ENCODE results near the gene CNKSR1. TPM values are rescaled to one million over a fixed set of nuclear protein-coding genes. Genes with fewer than 3 reads are reported as not detected.

CNKSR1 gene
- polyA plus RNA-seq, 3 donors, result 1.4 TPM; not detected in 2

DNA sequence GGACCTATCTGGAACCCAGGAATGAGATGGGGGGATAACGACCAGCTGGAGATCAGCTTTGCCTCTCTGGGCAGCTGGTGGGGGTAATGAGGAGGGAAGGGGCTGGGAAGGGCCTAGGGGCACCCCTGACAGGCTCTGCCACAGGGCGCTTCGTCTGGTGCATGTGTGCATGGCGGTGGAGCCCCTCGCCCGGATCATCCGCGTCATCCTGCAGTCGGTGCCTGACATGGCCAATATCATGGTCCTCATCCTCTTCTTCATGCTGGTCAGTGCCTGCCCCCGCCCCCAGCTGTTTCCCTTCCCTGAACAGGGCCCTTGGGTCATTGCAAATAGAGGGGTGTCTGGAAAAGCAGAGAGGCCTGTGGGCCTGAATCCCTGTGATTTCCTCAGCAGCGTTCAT is 20.5 kb downstream of the CNKSR1 start:
- H3K36me3 Mint-ChIP-seq, result no peaks in the 10 kb centered on the region
- no peak overlapping the region for H3K4me3 Mint-ChIP-seq
- H3K4me1 Mint-ChIP-seq, result peaks cover 13% of the 10 kb centered on the region
- peaks cover 11 to 15% (median 14%) of the 10 kb centered on the region in 3 donors for H3K27me3 Mint-ChIP-seq (ENCODE audit: low read depth in 3 of 3)
- no peaks in the 10 kb centered on the region for H3K27me3 ChIP-seq (ENCODE audit: control insufficient read depth in 2 of 2, insufficient read depth in 2 of 2, low read length in 2 of 2)
- H3K4me3 ChIP-seq (replicated peaks in 1 of 3; ENCODE audit: low read depth in 2 of 3, low read length in 3 of 3), result no peak overlapping the region
- H3K79me2 ChIP-seq (ENCODE audit: insufficient read depth, low read length), result no peaks in the 10 kb centered on the region
- H2AFZ ChIP-seq (ENCODE audit: insufficient read depth, low read depth, low read length, poor library complexity, severe bottlenecking), result no peak overlapping the region
- no peaks in the 10 kb centered on the region for H3K9me3 Mint-ChIP-seq
- no peak overlapping the region for H3K4me2 ChIP-seq (replicated peaks; ENCODE audit: extremely low read depth, low read length, poor library complexity, severe bottlenecking)
- no peak overlapping the region for H3K9ac ChIP-seq (ENCODE audit: insufficient read depth, low read length, poor library complexity, severe bottlenecking)
- intact Hi-C loops (cut with micrococcal nuclease), result no loop called here
- TF ChIP-seq, protein P1, sequence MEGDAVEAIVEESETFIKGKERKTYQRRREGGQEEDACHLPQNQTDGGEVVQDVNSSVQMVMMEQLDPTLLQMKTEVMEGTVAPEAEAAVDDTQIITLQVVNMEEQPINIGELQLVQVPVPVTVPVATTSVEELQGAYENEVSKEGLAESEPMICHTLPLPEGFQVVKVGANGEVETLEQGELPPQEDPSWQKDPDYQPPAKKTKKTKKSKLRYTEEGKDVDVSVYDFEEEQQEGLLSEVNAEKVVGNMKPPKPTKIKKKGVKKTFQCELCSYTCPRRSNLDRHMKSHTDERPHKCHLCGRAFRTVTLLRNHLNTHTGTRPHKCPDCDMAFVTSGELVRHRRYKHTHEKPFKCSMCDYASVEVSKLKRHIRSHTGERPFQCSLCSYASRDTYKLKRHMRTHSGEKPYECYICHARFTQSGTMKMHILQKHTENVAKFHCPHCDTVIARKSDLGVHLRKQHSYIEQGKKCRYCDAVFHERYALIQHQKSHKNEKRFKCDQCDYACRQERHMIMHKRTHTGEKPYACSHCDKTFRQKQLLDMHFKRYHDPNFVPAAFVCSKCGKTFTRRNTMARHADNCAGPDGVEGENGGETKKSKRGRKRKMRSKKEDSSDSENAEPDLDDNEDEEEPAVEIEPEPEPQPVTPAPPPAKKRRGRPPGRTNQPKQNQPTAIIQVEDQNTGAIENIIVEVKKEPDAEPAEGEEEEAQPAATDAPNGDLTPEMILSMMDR (IDR thresholded peaks at IDR 0.05), result no peak
- H3K27ac ChIP-seq (ENCODE audit: low read depth in 1 of 2, low read length in 2 of 2), result no peak overlapping the region
- H4K20me1 ChIP-seq (ENCODE audit: insufficient read depth, low read length), result no peaks in the 10 kb centered on the region
- no peaks in the 10 kb centered on the region for H3K4me1 ChIP-seq (ENCODE audit: control insufficient read depth in 1 of 2, insufficient read depth in 2 of 2, low read length in 2 of 2)
- H3K27ac Mint-ChIP-seq, result no peak overlapping the region
- DNase-seq, result no peak
- H3K9me3 ChIP-seq (replicated peaks in 1 of 2; ENCODE audit: control insufficient read depth in 1 of 2, insufficient read depth in 1 of 2, low read length in 2 of 2), result no peaks in the 10 kb centered on the region
- whole genome bisulfite sequencing (ENCODE audit: insufficient coverage), result 94% methylated on average over 11 of the region's 11 CpGs
- no peaks in the 10 kb centered on the region for H3K36me3 ChIP-seq (replicated peaks in 1 of 2; ENCODE audit: control insufficient read depth in 1 of 2, insufficient read depth in 2 of 2, low read length in 2 of 2)

DNA sequence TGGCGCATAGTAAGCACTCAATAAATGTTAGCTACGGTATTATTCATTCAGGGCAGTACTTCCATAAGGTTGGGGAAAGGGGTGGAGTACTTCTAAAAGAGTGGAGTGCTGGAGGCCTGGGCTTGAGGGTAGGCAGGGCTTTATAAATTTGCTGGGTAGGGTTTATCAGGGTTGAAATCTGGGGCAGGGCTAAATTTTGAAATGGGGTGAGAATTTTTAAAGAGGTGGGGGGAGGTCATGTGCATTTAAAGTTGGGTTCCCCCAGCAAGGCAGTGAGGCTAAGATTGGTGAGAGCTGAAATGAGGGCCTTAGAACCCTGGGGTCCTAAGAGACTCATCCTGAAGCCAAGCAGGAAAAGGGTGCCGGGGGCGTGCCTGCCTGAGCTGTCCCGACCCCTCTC is 23.1 kb downstream of the CNKSR1 start:
- Histone ChIP-seq H3K27ac (ENCODE audit: low read depth in 1 of 2, low read length in 2 of 2) (no peak overlapping the region), H4K20me1 (ENCODE audit: insufficient read depth, low read length) (no peaks in the 10 kb centered on the region), H3K4me3 (replicated peaks in 1 of 3; ENCODE audit: low read depth in 2 of 3, low read length in 3 of 3) (no peak overlapping the region), H3K27me3 (ENCODE audit: control insufficient read depth in 2 of 2, insufficient read depth in 2 of 2, low read length in 2 of 2) (no peaks in the 10 kb centered on the region), H2AFZ (ENCODE audit: insufficient read depth, low read depth, low read length, poor library complexity, severe bottlenecking) (no peak overlapping the region), H3K9ac (ENCODE audit: insufficient read depth, low read length, poor library complexity, severe bottlenecking) (no peak overlapping the region), H3K4me2 (replicated peaks; ENCODE audit: extremely low read depth, low read length, poor library complexity, severe bottlenecking) (no peak overlapping the region), H3K4me1 (ENCODE audit: control insufficient read depth in 1 of 2, insufficient read depth in 2 of 2, low read length in 2 of 2) (no peaks in the 10 kb centered on the region), H3K9me3 (replicated peaks in 1 of 2; ENCODE audit: control insufficient read depth in 1 of 2, insufficient read depth in 1 of 2, low read length in 2 of 2) (no peaks in the 10 kb centered on the region), H3K36me3 (replicated peaks in 1 of 2; ENCODE audit: control insufficient read depth in 1 of 2, insufficient read depth in 2 of 2, low read length in 2 of 2) (no peaks in the 10 kb centered on the region), H3K79me2 (ENCODE audit: insufficient read depth, low read length) (no peaks in the 10 kb centered on the region)
- DNase-seq, result no peak
- Mint-ChIP-seq H3K27ac (no peak overlapping the region), H3K27me3 (ENCODE audit: low read depth in 3 of 3) (peaks cover 10 to 21% (median 15%) of the 10 kb centered on the region in 3 donors), H3K9me3 (no peaks in the 10 kb centered on the region), H3K4me1 (peaks cover 13% of the 10 kb centered on the region), H3K4me3 (no peak overlapping the region), H3K36me3 (no peaks in the 10 kb centered on the region)
- intact Hi-C loops (cut with micrococcal nuclease), result no loop called here
- 96% methylated on average over 3 of the region's 5 CpGs for WGBS (ENCODE audit: insufficient coverage)
- TF ChIP-seq, protein P1 (IDR thresholded peaks at IDR 0.05), result no peak

Data from CD14-positive monocyte (primary cell).